Lung (tissue), 12 donors: Measurements from ENCODE around the gene TP53INP2. TPM values are rescaled to one million over a fixed set of nuclear protein-coding genes. Genes with fewer than 3 reads are reported as not detected.

Experiments
- ATAC-seq: fragments of 200-7000 bp; cut with Tn5 transposase; one replicate; pipeline ENCODE4 v1.9.1; 2020; ENCODE audit warnings: moderate number of reproducible peaks; ENCODE audit not compliant: insufficient read depth, low FRiP score
- DNase-seq, 3 donors: peaks; one replicate each; pipeline ENCODE4 v3.0.0-alpha.2; 2013 to 2017
- H3K27ac ChIP-seq, 2 donors: one replicate each; pipeline ENCODE4 v1.5.1; 2013; ENCODE audit warnings: mild to moderate bottlenecking in 2 of 2, moderate library complexity in 2 of 2, control low read depth in 1 of 2, inconsistent platforms in 1 of 2, low read depth in 1 of 2, low read length in 1 of 2
- H3K27me3 ChIP-seq, 3 donors: one replicate each; pipeline ENCODE4 v1.5.1; 2013; ENCODE audit warnings: low read length in 2 of 3; ENCODE audit not compliant: control insufficient read depth in 3 of 3, insufficient read depth in 3 of 3
- H3K36me3 ChIP-seq, 4 donors: one replicate each; pipeline ENCODE4 v1.5.1; 2013; ENCODE audit warnings: low read length in 4 of 4, mild to moderate bottlenecking in 1 of 4, moderate library complexity in 1 of 4; ENCODE audit not compliant: control insufficient read depth in 4 of 4, insufficient read depth in 4 of 4
- H3K4me1 ChIP-seq, 5 donors: one replicate each; pipeline ENCODE4 v1.5.1; 2013; ENCODE audit warnings: low read length in 5 of 5, mild to moderate bottlenecking in 2 of 5, moderate library complexity in 1 of 5; ENCODE audit not compliant: control insufficient read depth in 5 of 5, insufficient read depth in 5 of 5
- H3K4me3 ChIP-seq: one replicate; pipeline ENCODE4 v1.5.1; 2013; ENCODE audit warnings: mild to moderate bottlenecking, control low read depth, moderate library complexity
- H3K9ac ChIP-seq, 2 donors: one replicate each; pipeline ENCODE4 v1.5.1; 2013; ENCODE audit warnings: low read length in 2 of 2, control low read depth in 1 of 2; ENCODE audit not compliant: insufficient read depth in 1 of 2
- H3K9me3 ChIP-seq, 4 donors: one replicate each; pipeline ENCODE4 v1.5.1; 2013; ENCODE audit warnings: low read length in 3 of 4, mild to moderate bottlenecking in 1 of 4, moderate library complexity in 1 of 4; ENCODE audit not compliant: control insufficient read depth in 4 of 4, insufficient read depth in 3 of 4
- CTCF ChIP-seq: IDR thresholded peaks from 2 replicates; pipeline ENCODE4 v1.5.1; 2012; ENCODE audit warnings: mild to moderate bottlenecking; ENCODE audit errors: control extremely low read depth, extremely low read depth
- WGBS, 2 donors: extraction: QIAGEN DNeasy Blood & Tissue Kit; methylation state at CpG; one replicate each; pipeline ENCODE4 v1.1.7; 2013; 5-methylcytosine and 5-hydroxymethylcytosine counted together
- polyA plus RNA-seq, 2 donors: library from polyadenylated mRNA; stranded (reverse); fragments of 200-250 nt; gene quantifications; one replicate each; pipeline ENCODE4 v1.2.1, GENCODE V29; 2013
- total RNA-seq, 2 donors: library from RNA; depleted of rRNA in 1 of 2; stranded (reverse); fragments of >200 nt in 1 of 2; gene quantifications; one replicate each; pipeline ENCODE4 v1.2.1, GENCODE V29; 2014 to 2021
- donor health status: control.
- donor health status: control.
- donor health status: Bipolar disorder and iron deficiency.
- donor health status: healthy.
- donor health status: DM: yes; HTN: yes; CAD: no.

Gene TP53INP2
- total and polyA plus RNA-seq, 4 donors, result 5.8 to 19.5 (median 11.4) TPM

DNA sequence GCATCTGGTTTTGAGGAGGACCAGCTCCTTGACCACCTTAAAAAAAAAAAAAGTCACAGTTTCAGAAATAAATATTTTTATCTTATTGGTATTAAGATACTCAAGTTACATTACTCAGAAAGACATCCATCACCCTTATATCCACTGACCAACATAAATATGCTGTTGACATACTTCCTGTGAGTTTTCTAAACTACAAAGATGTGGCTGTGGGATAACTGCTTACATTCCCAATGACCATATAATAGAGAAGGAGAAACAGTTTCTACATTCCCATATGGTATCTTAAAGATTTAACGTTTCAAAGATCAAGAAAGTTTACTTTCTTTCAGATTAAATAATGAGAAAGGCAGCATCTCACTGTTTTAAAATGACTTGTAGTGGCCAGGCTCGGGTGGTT lies 46.3 kb downstream of the TP53INP2 start:
- no peaks in the 10 kb centered on the region for H3K9me3 ChIP-seq
- no peak for ATAC-seq
- 50 to 70% methylated on average over 2 of the region's 2 CpGs for WGBS, 2 donors
- H3K27ac ChIP-seq, result no peak overlapping the region
- H3K27me3 ChIP-seq, result no peaks in the 10 kb centered on the region
- H3K36me3 ChIP-seq, result peaks cover 25 to 35% (median 29%) of the 10 kb centered on the region in 4 donors
- TF ChIP-seq CTCF, result no peak
- no peak overlapping the region for H3K9ac ChIP-seq
- no peaks in the 10 kb centered on the region for H3K4me1 ChIP-seq
- no peak for DNase-seq
- H3K4me3 ChIP-seq, result no peak overlapping the region

GRCh38 chr20:34751453-34751852 lies 47.3 kb downstream of the TP53INP2 start:
- H3K4me3 ChIP-seq, result no peak overlapping the region
- no peak for TF ChIP-seq CTCF
- no peak overlapping the region for H3K27ac ChIP-seq
- H3K9ac ChIP-seq, result no peak overlapping the region
- WGBS, 2 donors, result 94 to 95% methylated on average over 3 of the region's 3 CpGs
- H3K36me3 ChIP-seq, result peaks cover 21 to 32% (median 28%) of the 10 kb centered on the region in 4 donors
- DNase-seq (no peak), ATAC-seq (no peak)
- no peaks in the 10 kb centered on the region for H3K4me1 ChIP-seq
- H3K9me3 ChIP-seq, result no peaks in the 10 kb centered on the region
- H3K27me3 ChIP-seq, result no peaks in the 10 kb centered on the region

DNA sequence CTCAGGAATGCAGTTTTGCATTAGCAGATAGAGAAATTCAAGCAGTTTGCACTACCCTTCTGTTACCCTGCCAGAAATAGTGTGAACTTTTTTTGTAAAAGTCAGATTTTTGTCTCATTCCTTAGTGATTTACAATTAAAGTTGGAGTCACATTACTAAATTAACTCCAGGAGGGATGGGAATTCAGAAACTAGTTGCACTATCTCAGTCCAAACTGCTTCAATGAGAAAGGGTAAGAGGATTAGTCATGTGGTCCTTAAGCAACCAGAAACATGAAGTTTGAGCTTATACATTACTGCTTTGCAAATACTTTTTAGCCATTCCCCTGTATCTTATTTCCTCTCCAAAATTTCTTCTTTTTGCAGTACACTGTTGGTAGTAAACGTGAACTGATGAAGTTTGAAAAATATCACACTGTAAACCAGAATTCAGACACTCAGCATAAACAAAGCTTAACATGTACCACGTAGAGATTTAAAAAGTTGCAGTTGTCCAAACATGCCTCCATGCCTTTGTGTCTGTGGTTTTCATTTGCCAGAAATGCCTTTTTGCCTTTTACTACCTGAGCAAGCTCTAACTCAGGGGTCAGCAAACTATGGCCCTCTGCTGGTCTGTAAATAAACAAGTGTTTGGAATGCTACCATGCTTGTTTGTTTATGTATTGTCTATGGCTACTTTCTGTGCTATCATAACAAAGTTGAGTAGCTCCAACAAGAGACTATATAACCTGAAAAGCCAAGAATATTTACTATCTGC lies 49.7 kb downstream of the TP53INP2 start:
- H3K9me3 ChIP-seq, result no peaks in the 10 kb centered on the region
- no peak overlapping the region for H3K27ac ChIP-seq
- no peak overlapping the region for H3K4me3 ChIP-seq
- no peak for ATAC-seq
- no peak overlapping the region for H3K9ac ChIP-seq
- TF ChIP-seq CTCF, result no peak
- no peaks in the 10 kb centered on the region for H3K4me1 ChIP-seq
- DNase-seq, result no peak
- WGBS, 2 donors, result 83 to 93% methylated on average over 2 of the region's 2 CpGs
- peaks cover 30 to 43% (median 37%) of the 10 kb centered on the region in 4 donors for H3K36me3 ChIP-seq
- no peaks in the 10 kb centered on the region for H3K27me3 ChIP-seq
